Effector memory CD4-positive, alpha-beta T cell (primary cell): ENCODE measurements around the gene MICAL3.

ENCODE experiments used
- DNase-seq, 3 donors: peaks; one replicate each; pipeline ENCODE4 v3.0.0-alpha.2; 2020
- H3K27ac ChIP-seq: 2 replicates; pipeline ENCODE4 v1.7.0; 2013; ENCODE audit warnings: mild to moderate bottlenecking, low read length, moderate library complexity; ENCODE audit not compliant: insufficient read depth, poor library complexity, severe bottlenecking
- H3K27me3 ChIP-seq: replicated peaks from 2 replicates; pipeline ENCODE4 v1.7.0; 2013; ENCODE audit warnings: mild to moderate bottlenecking, low read length; ENCODE audit not compliant: insufficient read depth, control insufficient read depth, poor library complexity, severe bottlenecking
- H3K36me3 ChIP-seq: 2 replicates; pipeline ENCODE4 v1.7.0; 2013; ENCODE audit warnings: mild to moderate bottlenecking, low read length, moderate library complexity; ENCODE audit not compliant: control insufficient read depth, insufficient read depth
- H3K4me1 ChIP-seq: 2 replicates; pipeline ENCODE4 v1.7.0; 2013; ENCODE audit warnings: low read length, mild to moderate bottlenecking; ENCODE audit not compliant: control insufficient read depth, insufficient read depth, poor library complexity, severe bottlenecking
- H3K4me3 ChIP-seq: 2 replicates; pipeline ENCODE4 v1.7.0; 2013; ENCODE audit warnings: low read length, low read depth, mild to moderate bottlenecking; ENCODE audit not compliant: insufficient read depth, poor library complexity, severe bottlenecking
- H3K9me3 ChIP-seq: 2 replicates; pipeline ENCODE4 v1.7.0; 2013; ENCODE audit warnings: mild to moderate bottlenecking, low read length, moderate library complexity; ENCODE audit not compliant: control insufficient read depth

MICAL3 gene

GRCh38 chr22:18060646-18061620, 36.6 kb upstream of the MICAL3 start:
- Histone ChIP-seq H3K36me3 (no peaks in the 10 kb centered on the region), H3K4me1 (no peaks in the 10 kb centered on the region), H3K27me3 (no peaks in the 10 kb centered on the region), H3K27ac (no peak overlapping the region), H3K9me3 (no peaks in the 10 kb centered on the region), H3K4me3 (no peak overlapping the region)
- DNase-seq, result no peak

- H3K27me3 ChIP-seq, result no peaks in the 10 kb centered on the region
- H3K4me3 ChIP-seq, result no peak overlapping the region
- no peak overlapping the region for H3K27ac ChIP-seq
- H3K9me3 ChIP-seq, result no peaks in the 10 kb centered on the region
- no peaks in the 10 kb centered on the region for H3K4me1 ChIP-seq
- H3K36me3 ChIP-seq, result no peaks in the 10 kb centered on the region
- DNase-seq, result no peak
Observed at GRCh38 chr22:18059991-18060390, 35.6 kb upstream of the MICAL3 start.

GRCh38 chr22:18059473-18059872, 35.1 kb upstream of the MICAL3 start:
- H3K36me3 ChIP-seq, result no peaks in the 10 kb centered on the region
- H3K4me1 ChIP-seq, result no peaks in the 10 kb centered on the region
- H3K9me3 ChIP-seq, result no peaks in the 10 kb centered on the region
- no peaks in the 10 kb centered on the region for H3K27me3 ChIP-seq
- no peak overlapping the region for H3K27ac ChIP-seq
- H3K4me3 ChIP-seq, result no peak overlapping the region
- no peak for DNase-seq

GRCh38 chr22:18059094-18059417, 34.7 kb upstream of the MICAL3 start:
- Histone ChIP-seq H3K36me3 (no peaks in the 10 kb centered on the region), H3K4me3 (no peak overlapping the region), H3K27ac (no peak overlapping the region), H3K9me3 (no peaks in the 10 kb centered on the region), H3K27me3 (no peaks in the 10 kb centered on the region), H3K4me1 (no peaks in the 10 kb centered on the region)
- DNase-seq, result no peak

- DNase-seq, result no peak
- no peaks in the 10 kb centered on the region for H3K36me3 ChIP-seq
- no peaks in the 10 kb centered on the region for H3K9me3 ChIP-seq
- no peak overlapping the region for H3K4me3 ChIP-seq
- H3K4me1 ChIP-seq, result no peaks in the 10 kb centered on the region
- H3K27ac ChIP-seq, result no peak overlapping the region
- no peaks in the 10 kb centered on the region for H3K27me3 ChIP-seq
Observed at GRCh38 chr22:18058371-18059093, 34.2 kb upstream of the MICAL3 start.

GRCh38 chr22:18057568-18058209, 33.3 kb upstream of the MICAL3 start:
- Histone ChIP-seq H3K4me3 (no peak overlapping the region), H3K4me1 (no peaks in the 10 kb centered on the region)

GRCh38 chr22:18056807-18057474, 32.6 kb upstream of the MICAL3 start:
- no peaks in the 10 kb centered on the region for H3K27me3 ChIP-seq
- H3K9me3 ChIP-seq, result no peaks in the 10 kb centered on the region
- H3K4me3 ChIP-seq, result no peak overlapping the region
- no peak for DNase-seq
- H3K27ac ChIP-seq, result no peak overlapping the region
- no peaks in the 10 kb centered on the region for H3K36me3 ChIP-seq
- no peaks in the 10 kb centered on the region for H3K4me1 ChIP-seq

More at GRCh38 chr22:18057568-18058209, 33.3 kb upstream of the MICAL3 start:
- no peaks in the 10 kb centered on the region for H3K27me3 ChIP-seq
- H3K9me3 ChIP-seq, result no peaks in the 10 kb centered on the region
- DNase-seq, result no peak
- no peak overlapping the region for H3K27ac ChIP-seq
- no peaks in the 10 kb centered on the region for H3K36me3 ChIP-seq

- Histone ChIP-seq H3K27ac (no peak overlapping the region), H3K9me3 (no peaks in the 10 kb centered on the region), H3K4me1 (no peaks in the 10 kb centered on the region), H3K4me3 (no peak overlapping the region), H3K27me3 (no peaks in the 10 kb centered on the region), H3K36me3 (no peaks in the 10 kb centered on the region)
- DNase-seq, result no peak
Observed at GRCh38 chr22:18056161-18056666, 31.9 kb upstream of the MICAL3 start.

GRCh38 chr22:18055619-18056160, 31.3 kb upstream of the MICAL3 start:
- Histone ChIP-seq H3K36me3 (no peaks in the 10 kb centered on the region), H3K4me1 (no peaks in the 10 kb centered on the region), H3K27me3 (no peaks in the 10 kb centered on the region), H3K4me3 (no peak overlapping the region), H3K9me3 (no peaks in the 10 kb centered on the region), H3K27ac (no peak overlapping the region)
- DNase-seq, result no peak
